Osteocyte (in vitro differentiated cells): ENCODE results near the gene TMEM185B. TPM values are rescaled to one million over a fixed set of nuclear protein-coding genes. Genes with fewer than 3 reads are reported as not detected.
A peak's percentile ranks its signal among the peaks of the same experiment; 100 is the strongest.

Experiments
- DNase-seq: peaks from one replicate; pipeline ENCODE4 v3.0.0; 2021; ENCODE audit warnings: mixed read lengths; ENCODE audit not compliant: unreplicated experiment; ENCODE audit errors: extremely low spot score
- H3K27ac Mint-ChIP-seq: one replicate; pipeline ENCODE4 v1.8.0; 2021; ENCODE audit warnings: mild to moderate bottlenecking, mixed read lengths; ENCODE audit not compliant: unreplicated experiment
- H3K27me3 Mint-ChIP-seq: one replicate; pipeline ENCODE4 v1.8.0; 2021; ENCODE audit warnings: mixed read lengths; ENCODE audit not compliant: unreplicated experiment
- H3K36me3 Mint-ChIP-seq: one replicate; pipeline ENCODE4 v1.8.0; 2021; ENCODE audit warnings: mixed read lengths; ENCODE audit not compliant: unreplicated experiment
- H3K4me1 Mint-ChIP-seq: one replicate; pipeline ENCODE4 v1.8.0; 2021; ENCODE audit warnings: mixed read lengths; ENCODE audit not compliant: unreplicated experiment
- H3K4me3 Mint-ChIP-seq: one replicate; pipeline ENCODE4 v1.8.0; 2021; ENCODE audit warnings: mild to moderate bottlenecking, moderate library complexity, mixed read lengths; ENCODE audit not compliant: unreplicated experiment
- H3K9me3 Mint-ChIP-seq: one replicate; pipeline ENCODE4 v1.8.0; 2021; ENCODE audit warnings: mixed read lengths; ENCODE audit not compliant: unreplicated experiment
- CTCF ChIP-seq: fragments of 200-600 bp; sonication (generic); IDR thresholded peaks from 2 replicates; pipeline ENCODE4 v1.5.0; 2021; ENCODE audit warnings: antibody characterized with exemption, mild to moderate bottlenecking, moderate library complexity
- total RNA-seq: library from RNA; stranded (reverse); gene quantifications from 2 replicates; pipeline ENCODE4 v1.2.1, GENCODE V29; 2021

TMEM185B gene
- total RNA-seq, 1 donor from 2014 or later = 35.9 TPM

- DNase-seq = peak; percentile 99
- Mint-ChIP-seq H3K36me3 (peaks cover 4% of the 10 kb centered on the region), H3K4me3 (peak within 1 kb of the TSS; percentile 99), H3K27me3 (peaks cover 22% of the 10 kb centered on the region), H3K4me1 (peaks cover 25% of the 10 kb centered on the region), H3K9me3 (no peaks in the 10 kb centered on the region), H3K27ac (peak within 1 kb of the TSS; percentile 80)
- no peak for TF ChIP-seq CTCF
These were observed 29.2 kb upstream of the TMEM185B start, which contains the start of gene RALB for GRCh38 chr2:120252225-120253020. RALB (plus strand) TSS chr2:120252852; CDS start chr2:120278665, 25,813 bp downstream.

GRCh38 chr2:120251880-120252224 lies 28.7 kb upstream of the TMEM185B start:
- Mint-ChIP-seq H3K27ac (no peak overlapping the region), H3K4me3 (peak overlapping the region; percentile 99), H3K36me3 (peaks cover 4% of the 10 kb centered on the region), H3K4me1 (peaks cover 21% of the 10 kb centered on the region), H3K27me3 (peaks cover 23% of the 10 kb centered on the region), H3K9me3 (no peaks in the 10 kb centered on the region)
- TF ChIP-seq CTCF = no peak
- no peak for DNase-seq

GRCh38 chr2:120251078-120251477 lies 27.9 kb upstream of the TMEM185B start:
- no peak for TF ChIP-seq CTCF
- Mint-ChIP-seq H3K27ac (no peak overlapping the region), H3K4me1 (peaks cover 21% of the 10 kb centered on the region), H3K36me3 (peaks cover 3% of the 10 kb centered on the region), H3K4me3 (no peak overlapping the region), H3K9me3 (no peaks in the 10 kb centered on the region), H3K27me3 (peaks cover 24% of the 10 kb centered on the region)
- no peak for DNase-seq

DNA sequence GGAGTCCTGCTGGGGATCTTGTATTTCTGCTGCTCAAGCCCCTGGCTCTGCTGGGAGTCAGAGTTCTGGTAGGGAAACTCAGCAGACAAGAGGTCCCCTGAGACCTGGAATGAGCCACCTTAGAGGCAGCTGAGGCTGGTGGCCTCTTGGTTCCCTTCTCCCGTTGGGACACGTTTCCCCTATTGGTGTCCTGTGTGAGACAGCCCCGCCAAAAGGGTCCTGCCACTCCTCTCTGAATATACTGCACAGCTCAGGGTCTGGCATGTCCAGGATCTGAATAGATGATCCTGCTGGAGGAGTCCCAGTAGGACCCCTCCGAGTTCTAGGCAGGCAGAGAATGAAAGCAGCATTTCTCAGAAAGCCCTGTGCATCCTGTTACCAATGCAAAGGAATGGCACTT lies 27.4 kb upstream of the TMEM185B start:
- peaks cover 24% of the 10 kb centered on the region for H3K27me3 Mint-ChIP-seq
- no peak overlapping the region for H3K4me3 Mint-ChIP-seq
- no peak overlapping the region for H3K27ac Mint-ChIP-seq
- DNase-seq = no peak
- no peak for TF ChIP-seq CTCF
- no peaks in the 10 kb centered on the region for H3K9me3 Mint-ChIP-seq
- H3K4me1 Mint-ChIP-seq = peaks cover 21% of the 10 kb centered on the region
- no peaks in the 10 kb centered on the region for H3K36me3 Mint-ChIP-seq

DNA sequence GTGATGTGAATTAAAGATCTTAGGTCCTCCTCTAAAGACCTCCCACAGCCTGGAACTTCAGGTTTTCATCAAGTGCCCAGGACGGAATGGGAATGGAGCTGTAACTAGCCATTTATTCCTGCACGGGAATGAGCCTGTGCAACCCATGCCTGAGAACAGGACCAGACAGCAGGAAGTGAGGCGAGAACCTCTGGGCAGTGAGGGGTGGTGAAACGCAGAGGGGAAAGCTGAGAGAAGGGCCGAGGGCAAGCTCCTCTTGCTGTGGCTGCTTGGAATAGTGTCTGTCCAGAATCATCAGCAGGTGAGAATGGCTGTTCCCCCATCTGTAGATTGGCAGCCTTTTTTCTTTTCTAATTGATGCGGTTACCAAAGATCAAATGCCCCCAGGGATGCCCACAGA lies 24.7 kb upstream of the TMEM185B start:
- TF ChIP-seq CTCF = no peak
- peaks cover 24% of the 10 kb centered on the region for H3K27me3 Mint-ChIP-seq
- H3K27ac Mint-ChIP-seq = no peak overlapping the region
- H3K4me1 Mint-ChIP-seq = peaks cover 10% of the 10 kb centered on the region
- H3K36me3 Mint-ChIP-seq = no peaks in the 10 kb centered on the region
- no peak overlapping the region for H3K4me3 Mint-ChIP-seq
- no peaks in the 10 kb centered on the region for H3K9me3 Mint-ChIP-seq
- DNase-seq = no peak
